GM12865 (cell line): ENCODE results near the gene PLEKHM2.

Experiments used
- DNase-seq: peaks from one replicate; pipeline ENCODE4 v3.0.0; 2010; ENCODE audit warnings: low read depth
- H3K4me3 ChIP-seq: 2 replicates; pipeline ENCODE4 v1.5.1; 2011; ENCODE audit warnings: mild to moderate bottlenecking, low read depth, low read length, control low read depth
- CTCF ChIP-seq: IDR thresholded peaks from 2 replicates; pipeline ENCODE4 v1.5.1; 2011; ENCODE audit warnings: low read length, control low read depth, low read depth, inconsistent platforms; ENCODE audit not compliant: insufficient read depth; ENCODE audit errors: missing control alignments

The PLEKHM2 gene

GRCh38 chr1:15700508-15700907, 16.4 kb downstream of the PLEKHM2 start:
- H3K4me3 ChIP-seq = no peak overlapping the region
- TF ChIP-seq CTCF = no peak
- DNase-seq = no peak

- no peak for DNase-seq
- TF ChIP-seq CTCF = no peak
- no peak overlapping the region for H3K4me3 ChIP-seq
Observed at GRCh38 chr1:15701784-15702183, 17.7 kb downstream of the PLEKHM2 start.

GRCh38 chr1:15702722-15703550, 18.8 kb downstream of the PLEKHM2 start:
- DNase-seq = no peak
- TF ChIP-seq CTCF = no peak
- no peak overlapping the region for H3K4me3 ChIP-seq

GRCh38 chr1:15703562-15703961, 19.4 kb downstream of the PLEKHM2 start:
- TF ChIP-seq CTCF = no peak
- no peak overlapping the region for H3K4me3 ChIP-seq
- DNase-seq = no peak

- no peak for TF ChIP-seq CTCF
- DNase-seq = no peak
- no peak overlapping the region for H3K4me3 ChIP-seq
Observed at GRCh38 chr1:15704526-15705183, 20.5 kb downstream of the PLEKHM2 start.

- DNase-seq = no peak
- no peak for TF ChIP-seq CTCF
- H3K4me3 ChIP-seq = no peak overlapping the region
Observed at GRCh38 chr1:15705184-15705566, 21.1 kb downstream of the PLEKHM2 start.
